OCI-LY7 (cell line): Measurements from ENCODE around the gene ZNF154. TPM values are rescaled to one million over a fixed set of nuclear protein-coding genes. Genes with fewer than 3 reads are reported as not detected.
A peak's percentile ranks its signal among the peaks of the same experiment; 100 is the strongest.

Experiments
- BruUV-seq: library from RNA; stranded (reverse); fragments of 400-500 nt; replicated peaks from 2 replicates; lab custom pipeline; 2021; lab: Mats Ljungman, UMichigan
- CTCF ChIA-PET: fragments of 300-600 bp; sonication (Branson Sonifier 250); formaldehyde crosslinking; loops from one replicate; lab custom pipeline; 2022; ENCODE audit warnings: antibody characterized with exemption; ENCODE audit not compliant: unreplicated experiment; lab: Charles Lee
- POLR2A ChIA-PET: fragments of 300-600 bp; sonication (Branson Sonifier 250); formaldehyde crosslinking; loops from one replicate; lab custom pipeline; 2022; ENCODE audit warnings: antibody characterized with exemption; lab: Charles Lee
- DNase-seq: peaks from one replicate; pipeline ENCODE4 v3.0.0-alpha.2; 2015; ENCODE audit warnings: low spot score
- H2AFZ ChIP-seq: fragments of 200-600 bp; sonication (generic), shearing (Covaris generic); 2 replicates; pipeline ENCODE4 v1.6.1; 2014; ENCODE audit warnings: mild to moderate bottlenecking, antibody characterized with exemption, low read length, moderate library complexity
- H3K27ac ChIP-seq: fragments of 200-600 bp; sonication (generic); 2 replicates; pipeline ENCODE4 v1.5.1; 2014; ENCODE audit warnings: mixed run types, low read depth, mild to moderate bottlenecking, moderate library complexity, low read length, inconsistent platforms; ENCODE audit not compliant: poor library complexity, severe bottlenecking
- H3K36me3 ChIP-seq: fragments of 200-600 bp; sonication (generic); 2 replicates; pipeline ENCODE4 v1.6.1; 2014; ENCODE audit warnings: mild to moderate bottlenecking, antibody characterized with exemption, low read length, moderate library complexity, mixed read lengths; ENCODE audit not compliant: insufficient read depth
- H3K4me1 ChIP-seq: fragments of 200-600 bp; sonication (generic); 2 replicates; pipeline ENCODE4 v1.5.1; 2014; ENCODE audit warnings: mild to moderate bottlenecking, low read length; ENCODE audit not compliant: insufficient read depth, poor library complexity, severe bottlenecking
- H3K4me2 ChIP-seq: fragments of 200-600 bp; sonication (generic); 2 replicates; pipeline ENCODE4 v1.6.1; 2014; ENCODE audit warnings: mild to moderate bottlenecking, low read length
- H3K4me3 ChIP-seq: fragments of 200-600 bp; sonication (generic); 2 replicates; pipeline ENCODE4 v1.5.1; 2014; ENCODE audit warnings: mild to moderate bottlenecking, low read depth, low read length; ENCODE audit not compliant: poor library complexity, severe bottlenecking
- H3K79me2 ChIP-seq: fragments of 200-600 bp; sonication (generic); 2 replicates; pipeline ENCODE4 v1.6.1; 2016; ENCODE audit warnings: low read depth, mild to moderate bottlenecking, low read length, moderate library complexity, mixed read lengths; ENCODE audit not compliant: insufficient read depth
- H3K9me2 ChIP-seq: fragments of 200-600 bp; sonication (generic); 2 replicates; pipeline ENCODE4 v1.6.1; 2016; ENCODE audit warnings: mild to moderate bottlenecking, low read length, mixed read lengths; ENCODE audit not compliant: insufficient read depth
- H3K9me3 ChIP-seq: fragments of 200-600 bp; sonication (generic); 2 replicates; pipeline ENCODE4 v1.6.1; 2014; ENCODE audit warnings: mild to moderate bottlenecking, mixed run types, low read length, mixed read lengths
- H4K20me1 ChIP-seq: fragments of 200-600 bp; sonication (generic); 2 replicates; pipeline ENCODE4 v1.6.1; 2014; ENCODE audit warnings: mild to moderate bottlenecking, antibody characterized with exemption, low read length, moderate library complexity, mixed read lengths; ENCODE audit not compliant: insufficient read depth
- EZH2phosphoT487 ChIP-seq: fragments of 200-600 bp; sonication (generic); IDR thresholded peaks from 2 replicates; pipeline ENCODE4 v1.6.1; 2018; ENCODE audit warnings: low read depth, borderline replicate concordance, mild to moderate bottlenecking, mixed run types, antibody characterized with exemption, low read length, moderate library complexity, mixed read lengths
- intact Hi-C: fragments of 100-400 bp; cut with micrococcal nuclease; formaldehyde crosslinking; loops from one replicate; pipeline ENCODE4 v1.10.0; 2022; ENCODE audit not compliant: unreplicated experiment
- total RNA-seq, 2 experiments: library from RNA; depleted of rRNA in 1 of 2; stranded (reverse); fragments of >200 nt in 1 of 2; shearing (Covaris generic) in 1 of 2; gene quantifications; 2 replicates each; pipeline ENCODE4 v1.2.3, GENCODE V29; 2014 to 2022
- TF ChIP-seq, protein P1 (sequence below): fragments of 200-600 bp; sonication (generic); conservative IDR thresholded peaks from 2 replicates; pipeline ENCODE4 v1.5.1; 2014; ENCODE audit warnings: mild to moderate bottlenecking, antibody characterized with exemption, low read length, moderate library complexity, mixed read lengths

Gene ZNF154
- total RNA-seq, 2 experiments from 2014 or later, result not detected

GRCh38 chr19:57688011-57688763 is 20.8 kb downstream of the ZNF154 start:
- Histone ChIP-seq H3K79me2 (peaks cover 60% of the 10 kb centered on the region), H3K9me3 (peaks cover 60% of the 10 kb centered on the region), H3K27ac (no peak overlapping the region), H3K9me2 (no peaks in the 10 kb centered on the region), H3K4me3 (no peak overlapping the region), H3K4me2 (no peak overlapping the region), H3K36me3 (peaks cover 94% of the 10 kb centered on the region), H3K4me1 (peaks cover 7% of the 10 kb centered on the region), H4K20me1 (no peaks in the 10 kb centered on the region), H2AFZ (no peak overlapping the region)
- no peak for DNase-seq
- TF ChIP-seq, protein P1, sequence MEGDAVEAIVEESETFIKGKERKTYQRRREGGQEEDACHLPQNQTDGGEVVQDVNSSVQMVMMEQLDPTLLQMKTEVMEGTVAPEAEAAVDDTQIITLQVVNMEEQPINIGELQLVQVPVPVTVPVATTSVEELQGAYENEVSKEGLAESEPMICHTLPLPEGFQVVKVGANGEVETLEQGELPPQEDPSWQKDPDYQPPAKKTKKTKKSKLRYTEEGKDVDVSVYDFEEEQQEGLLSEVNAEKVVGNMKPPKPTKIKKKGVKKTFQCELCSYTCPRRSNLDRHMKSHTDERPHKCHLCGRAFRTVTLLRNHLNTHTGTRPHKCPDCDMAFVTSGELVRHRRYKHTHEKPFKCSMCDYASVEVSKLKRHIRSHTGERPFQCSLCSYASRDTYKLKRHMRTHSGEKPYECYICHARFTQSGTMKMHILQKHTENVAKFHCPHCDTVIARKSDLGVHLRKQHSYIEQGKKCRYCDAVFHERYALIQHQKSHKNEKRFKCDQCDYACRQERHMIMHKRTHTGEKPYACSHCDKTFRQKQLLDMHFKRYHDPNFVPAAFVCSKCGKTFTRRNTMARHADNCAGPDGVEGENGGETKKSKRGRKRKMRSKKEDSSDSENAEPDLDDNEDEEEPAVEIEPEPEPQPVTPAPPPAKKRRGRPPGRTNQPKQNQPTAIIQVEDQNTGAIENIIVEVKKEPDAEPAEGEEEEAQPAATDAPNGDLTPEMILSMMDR, result no peak
- no peak for TF ChIP-seq EZH2phosphoT487
- intact Hi-C loops, result no loop called here
- no TSS peak for BruUV-seq
- ChIA-PET CTCF (no interaction called here), POLR2A (no interaction called here)

DNA sequence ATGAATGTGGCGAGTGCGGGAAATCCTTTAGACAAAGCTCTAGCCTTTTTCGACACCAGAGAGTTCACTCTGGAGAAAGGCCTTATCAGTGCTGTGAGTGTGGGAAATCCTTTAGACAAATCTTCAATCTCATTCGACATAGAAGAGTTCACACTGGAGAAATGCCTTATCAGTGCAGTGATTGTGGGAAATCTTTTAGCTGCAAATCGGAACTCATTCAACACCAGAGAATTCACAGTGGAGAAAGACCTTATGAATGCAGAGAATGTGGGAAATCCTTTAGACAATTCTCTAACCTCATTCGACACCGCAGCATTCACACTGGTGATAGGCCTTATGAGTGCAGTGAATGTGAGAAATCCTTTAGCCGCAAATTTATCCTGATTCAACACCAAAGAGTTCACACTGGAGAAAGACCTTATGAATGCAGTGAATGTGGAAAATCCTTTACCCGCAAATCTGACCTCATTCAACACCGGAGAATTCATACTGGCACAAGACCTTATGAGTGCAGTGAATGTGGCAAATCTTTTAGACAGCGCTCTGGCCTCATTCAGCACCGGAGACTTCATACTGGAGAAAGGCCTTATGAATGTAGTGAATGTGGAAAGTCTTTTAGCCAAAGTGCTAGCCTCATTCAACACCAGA is 21.5 kb downstream of the ZNF154 start:
- intact Hi-C loops, result no loop called here
- H2AFZ ChIP-seq, result no peak overlapping the region
- ChIA-PET POLR2A (no interaction called here), CTCF (no interaction called here)
- no peak overlapping the region for H3K27ac ChIP-seq
- peaks cover 67% of the 10 kb centered on the region for H3K79me2 ChIP-seq
- no peak for DNase-seq
- H3K4me3 ChIP-seq, result no peak overlapping the region
- H3K4me1 ChIP-seq, result peaks cover 14% of the 10 kb centered on the region
- H4K20me1 ChIP-seq, result peaks cover 4% of the 10 kb centered on the region; the same call in 1 of the 2 replicates
- TF ChIP-seq, protein P1, result no peak
- TF ChIP-seq EZH2phosphoT487, result no peak
- peaks cover 93% of the 10 kb centered on the region for H3K36me3 ChIP-seq
- TSS peak; percentile 3 for BruUV-seq
- H3K9me3 ChIP-seq, result peaks cover 60% of the 10 kb centered on the region
- H3K4me2 ChIP-seq, result no peak overlapping the region
- H3K9me2 ChIP-seq, result no peaks in the 10 kb centered on the region

DNA sequence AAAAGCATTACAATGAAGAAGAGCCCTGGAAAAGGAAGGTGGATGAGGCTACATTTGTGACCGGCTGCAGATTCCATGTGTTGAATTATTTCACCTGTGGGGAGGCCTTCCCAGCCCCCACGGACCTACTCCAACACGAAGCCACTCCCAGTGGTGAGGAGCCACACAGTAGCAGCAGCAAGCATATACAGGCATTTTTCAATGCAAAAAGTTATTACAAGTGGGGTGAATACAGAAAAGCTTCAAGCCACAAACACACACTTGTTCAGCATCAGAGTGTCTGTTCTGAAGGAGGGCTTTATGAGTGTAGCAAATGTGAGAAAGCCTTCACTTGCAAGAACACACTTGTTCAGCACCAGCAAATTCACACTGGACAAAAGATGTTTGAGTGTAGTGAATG is 22.3 kb downstream of the ZNF154 start:
- intact Hi-C loops, result no loop called here
- no peak for DNase-seq
- Histone ChIP-seq H3K4me1 (peaks cover 15% of the 10 kb centered on the region), H3K4me3 (no peak overlapping the region), H4K20me1 (peaks cover 4% of the 10 kb centered on the region; the same call in 1 of the 2 replicates), H3K9me2 (no peaks in the 10 kb centered on the region), H2AFZ (no peak overlapping the region), H3K36me3 (peaks cover 88% of the 10 kb centered on the region), H3K9me3 (peaks cover 60% of the 10 kb centered on the region), H3K4me2 (no peak overlapping the region), H3K79me2 (peaks cover 72% of the 10 kb centered on the region), H3K27ac (no peak overlapping the region)
- BruUV-seq, result no TSS peak
- ChIA-PET CTCF (no interaction called here), POLR2A (no interaction called here)
- TF ChIP-seq, protein P1, result no peak
- TF ChIP-seq EZH2phosphoT487, result no peak
